NT2/D1 (cell line): Measurements from ENCODE around the gene SLC47A1.

Experiments
- YY1 ChIP-seq: IDR thresholded peaks from 2 replicates; pipeline ENCODE4 v1.6.1; 2011; ENCODE audit not compliant: insufficient read length, insufficient read depth
- ZNF274 ChIP-seq: IDR thresholded peaks from 2 replicates; pipeline ENCODE4 v1.6.1; 2011; ENCODE audit warnings: mild to moderate bottlenecking, low read depth, low read length

DNA sequence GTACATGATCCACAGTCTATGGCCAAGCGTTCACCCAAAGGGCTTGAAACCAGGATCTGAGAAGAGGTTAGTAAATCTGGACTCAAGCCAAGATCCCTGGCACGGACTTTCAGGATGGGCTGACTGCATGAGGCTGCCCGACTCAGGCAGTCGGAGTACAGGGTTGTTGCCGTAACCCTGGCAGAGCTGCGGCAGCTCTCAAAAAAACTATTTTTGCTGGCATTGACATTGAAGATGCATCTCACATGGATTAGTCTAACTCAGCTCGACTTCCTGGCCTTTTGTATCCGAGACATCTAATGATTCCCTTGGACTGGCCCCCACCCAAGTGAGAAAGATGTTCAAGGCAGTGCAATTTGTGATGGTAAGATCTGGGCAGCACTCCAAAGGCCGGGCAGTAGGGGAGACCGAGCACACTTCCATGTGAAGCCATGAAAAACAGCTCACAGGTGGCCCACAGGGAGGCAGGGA is 6.2 kb downstream of the SLC47A1 start:
- TF ChIP-seq YY1 = no peak
- TF ChIP-seq ZNF274 = no peak
